Esophagus squamous epithelium (tissue), 5 donors: Measurements from ENCODE around the gene GANC. TPM values are rescaled to one million over a fixed set of nuclear protein-coding genes. Genes with fewer than 3 reads are reported as not detected.

Experiments
- DNase-seq: peaks from one replicate; lab custom pipeline; 2025; lab: John Stamatoyannopoulos, UW
- H3K27ac ChIP-seq, 4 donors: fragments of 200-600 bp; sonication (generic); one replicate each; pipeline ENCODE4 v1.5.1; 2016 to 2019; ENCODE audit warnings: mild to moderate bottlenecking in 1 of 4
- H3K27me3 ChIP-seq, 4 donors: fragments of 200-600 bp; sonication (generic); 1 replicate in 3 of 4; 2 replicates in 1 of 4; pipeline versions ENCODE4 v1.5.1 to v1.6.0; 2017 to 2021; ENCODE audit warnings: antibody characterized with exemption in 1 of 4
- H3K36me3 ChIP-seq, 3 donors: fragments of 200-600 bp; sonication (generic); one replicate each; pipeline ENCODE4 v1.5.1; 2016 to 2019
- H3K4me1 ChIP-seq, 3 donors: fragments of 200-600 bp; sonication (generic); one replicate each; pipeline ENCODE4 v1.5.1; 2017 to 2019
- H3K4me3 ChIP-seq, 4 donors: fragments of 200-600 bp; sonication (generic); 1 replicate in 3 of 4; 2 replicates in 1 of 4; pipeline ENCODE4 v1.5.1; 2016 to 2019; ENCODE audit warnings: mild to moderate bottlenecking in 2 of 4, moderate library complexity in 1 of 4
- H3K9me3 ChIP-seq, 3 donors: fragments of 200-600 bp; sonication (generic); one replicate each; pipeline ENCODE4 v1.5.1; 2016 to 2019
- CTCF ChIP-seq, 6 experiments: fragments of 450-650 bp in 4 of 6; fragments of 200-600 bp in 2 of 6; sonication (generic) in 2 of 6; IDR thresholded peaks; one replicate each; pipeline ENCODE4 v1.5.1; 2016 to 2019; ENCODE audit warnings: antibody characterized with exemption in 6 of 6, mild to moderate bottlenecking in 4 of 6, moderate library complexity in 4 of 6
- POLR2A ChIP-seq, 4 donors: fragments of 450-650 bp; IDR thresholded peaks; one replicate each; pipeline ENCODE4 v1.6.1; 2017; ENCODE audit warnings: antibody characterized with exemption in 4 of 4, mild to moderate bottlenecking in 4 of 4, moderate library complexity in 3 of 4
- WGBS, 2 donors: methylation state at CpG; one replicate each; pipeline ENCODE4 v1.1.5; 2018; 5-methylcytosine and 5-hydroxymethylcytosine counted together
- intact Hi-C: fragments of 100-400 bp; cut with DNase I; formaldehyde crosslinking; loops from one replicate; pipeline ENCODE4 v1.15.0; 2022
- total RNA-seq, 4 donors: library from RNA; depleted of rRNA; stranded (reverse); fragments of >200 nt; gene quantifications; one replicate each; pipeline ENCODE4 v1.1.0, GENCODE V29; 2016
- donor health status: DM: yes; HTN: yes; CAD: no.

The GANC gene
- total RNA-seq, 4 donors from 2014 or later: 15.0 to 29.1 (median 21.9) TPM

GRCh38 chr15:42385980-42386700 lies 113.1 kb downstream of the GANC start:
- H3K4me3 ChIP-seq: no peak overlapping the region
- intact Hi-C loops: no loop called here
- H3K4me1 ChIP-seq: no peaks in the 10 kb centered on the region
- no peaks in the 10 kb centered on the region for H3K9me3 ChIP-seq
- TF ChIP-seq POLR2A (IDR thresholded peaks at IDR 0.05) (no peak), CTCF (IDR thresholded peaks at IDR 0.05) (no peak)
- H3K27me3 ChIP-seq: no peaks in the 10 kb centered on the region
- peaks cover 0 to 30% (median 0%) of the 10 kb centered on the region in 3 donors for H3K36me3 ChIP-seq
- DNase-seq: no peak
- WGBS, 2 donors: 73 to 83% methylated on average over 11 of the region's 12 CpGs
- H3K27ac ChIP-seq: no peak overlapping the region

- TF ChIP-seq CTCF (IDR thresholded peaks at IDR 0.05): no peak
- TF ChIP-seq POLR2A (IDR thresholded peaks at IDR 0.05): no peak
- intact Hi-C loops: no loop called here
- H3K9me3 ChIP-seq: no peaks in the 10 kb centered on the region
- DNase-seq: no peak
- no peaks in the 10 kb centered on the region for H3K4me1 ChIP-seq
- H3K27ac ChIP-seq: no peak overlapping the region
- WGBS, 2 donors: 70 to 81% methylated on average over 8 of the region's 8 CpGs
- no peak overlapping the region for H3K4me3 ChIP-seq
- no peaks in the 10 kb centered on the region for H3K27me3 ChIP-seq
- H3K36me3 ChIP-seq: peaks cover 0 to 30% (median 0%) of the 10 kb centered on the region in 3 donors
These were observed 114.6 kb downstream of the GANC start for GRCh38 chr15:42387603-42388002.

- no peaks in the 10 kb centered on the region for H3K36me3 ChIP-seq
- WGBS, 2 donors: 72 to 79% methylated on average over 2 to 10 of the region's 11 CpGs
- H3K4me3 ChIP-seq: no peak overlapping the region
- intact Hi-C loops: no loop called here
- no peaks in the 10 kb centered on the region for H3K9me3 ChIP-seq
- no peak for DNase-seq
- TF ChIP-seq CTCF (IDR thresholded peaks at IDR 0.05) (no peak), POLR2A (IDR thresholded peaks at IDR 0.05) (no peak)
- no peak overlapping the region for H3K27ac ChIP-seq
- H3K27me3 ChIP-seq: no peaks in the 10 kb centered on the region
- no peaks in the 10 kb centered on the region for H3K4me1 ChIP-seq
These were observed 119.5 kb downstream of the GANC start for GRCh38 chr15:42392309-42393024.

- Histone ChIP-seq H3K9me3 (no peaks in the 10 kb centered on the region), H3K27me3 (no peaks in the 10 kb centered on the region), H3K4me1 (no peaks in the 10 kb centered on the region), H3K4me3 (no peak overlapping the region), H3K36me3 (peaks cover 0 to 3% (median 0%) of the 10 kb centered on the region in 3 donors), H3K27ac (peak overlapping the region in 1 of 4 donors; percentile 34)
- no peak for DNase-seq
- no peak for TF ChIP-seq CTCF (IDR thresholded peaks at IDR 0.05)
- no peak for TF ChIP-seq POLR2A (IDR thresholded peaks at IDR 0.05)
- intact Hi-C loops: no loop called here
- 92 to 97% methylated on average over 5 to 11 of the region's 13 CpGs for WGBS, 2 donors
These were observed 121.1 kb downstream of the GANC start for GRCh38 chr15:42394106-42394505.

GRCh38 chr15:42395838-42396237 lies 122.8 kb downstream of the GANC start:
- intact Hi-C loops: no loop called here
- TF ChIP-seq CTCF (IDR thresholded peaks at IDR 0.05) (no peak), POLR2A (IDR thresholded peaks at IDR 0.05) (no peak)
- DNase-seq: no peak
- Histone ChIP-seq H3K4me3 (no peak overlapping the region), H3K36me3 (peaks cover 0 to 15% (median 0%) of the 10 kb centered on the region in 3 donors), H3K27me3 (no peaks in the 10 kb centered on the region), H3K4me1 (no peaks in the 10 kb centered on the region), H3K27ac (no peak overlapping the region), H3K9me3 (no peaks in the 10 kb centered on the region)
- WGBS, 2 donors: 55 to 67% methylated on average over 1 of the region's 1 CpG
